K562 (cell line): ENCODE data around the gene SUCO. TPM values are rescaled to one million over a fixed set of nuclear protein-coding genes. Genes with fewer than 3 reads are reported as not detected.
A peak's percentile ranks its signal among the peaks of the same experiment; 100 is the strongest.

ENCODE experiments used
- ATF1 ChIP-seq, 2 experiments: fragments of 450-650 bp in 1 of 2; IDR thresholded peaks; 2 replicates each; pipeline ENCODE4 v1.6.1; 2016; ENCODE audit warnings: missing compliant biosample characterization in 1 of 2, missing genetic modification characterization in 1 of 2
- BCLAF1 ChIP-seq, 2 experiments: fragments of 450-650 bp in 1 of 2; IDR thresholded peaks; 2 replicates each; pipeline ENCODE4 v1.6.1; 2011 to 2017; ENCODE audit warnings: low read depth in 2 of 2, antibody characterized with exemption in 1 of 2, borderline replicate concordance in 1 of 2, low read length in 1 of 2, mild to moderate bottlenecking in 1 of 2, mixed read lengths in 1 of 2; ENCODE audit not compliant: control insufficient read depth in 1 of 2
- BRD9 ChIP-seq: fragments of 450-650 bp; IDR thresholded peaks from 2 replicates; pipeline ENCODE4 v1.6.1; 2018; ENCODE audit warnings: low read depth; ENCODE audit not compliant: partially characterized antibody
- CAMTA2 ChIP-seq: fragments of 250-450 bp; sonication (Bioruptor Pico); conservative IDR thresholded peaks from 2 replicates; pipeline ENCODE4 v1.5.1; 2022
- CBFA2T3 ChIP-seq: fragments of 450-650 bp; IDR thresholded peaks from 2 replicates; pipeline ENCODE4 v1.6.1; 2017
- ETS1 ChIP-seq: conservative IDR thresholded peaks from 2 replicates; pipeline ENCODE4 v1.6.1; 2011; ENCODE audit warnings: low read depth, mild to moderate bottlenecking, low read length; ENCODE audit not compliant: control insufficient read depth
- HMGXB4 ChIP-seq: sonication (generic); formaldehyde crosslinking; IDR thresholded peaks from 2 replicates; pipeline ENCODE4 v1.8.1; 2023; ENCODE audit warnings: mild to moderate bottlenecking, missing genetic modification reagents
- KAT7 ChIP-seq: sonication (generic); formaldehyde crosslinking; IDR thresholded peaks from 2 replicates; pipeline ENCODE4 v1.8.0; 2022; ENCODE audit warnings: missing genetic modification reagents, mild to moderate bottlenecking, borderline replicate concordance
- MCM3 ChIP-seq: fragments of 450-650 bp; IDR thresholded peaks from 2 replicates; pipeline ENCODE4 v1.6.1; 2016
- MTF1 ChIP-seq: fragments of 250-450 bp; sonication (Bioruptor Pico); IDR thresholded peaks from 2 replicates; pipeline ENCODE4 v1.9.0; 2021; ENCODE audit warnings: moderate library complexity, mild to moderate bottlenecking, inconsistent platforms, borderline replicate concordance
- MYC ChIP-seq, 2 experiments: fragments of 250-450 bp in 1 of 2; sonication (Bioruptor Pico) in 1 of 2; IDR thresholded peaks; 2 replicates each; pipeline versions ENCODE4 v1.5.1 to v1.6.1; 2012 to 2021; ENCODE audit warnings: low read depth in 2 of 2, borderline replicate concordance in 1 of 2, improper control_type of control experiment in 1 of 2, low read length in 1 of 2, mild to moderate bottlenecking in 1 of 2, moderate library complexity in 1 of 2
- PPARD ChIP-seq: fragments of 250-450 bp; sonication (Bioruptor Pico); IDR thresholded peaks from 2 replicates; pipeline ENCODE4 v1.8.0; 2022; ENCODE audit warnings: inconsistent platforms, mild to moderate bottlenecking, moderate library complexity
- SIX5 ChIP-seq, 2 experiments: IDR thresholded peaks; 2 replicates each; pipeline ENCODE4 v1.6.1; 2011; ENCODE audit warnings: low read length in 2 of 2, borderline replicate concordance in 1 of 2, low read depth in 1 of 2, mild to moderate bottlenecking in 1 of 2, moderate library complexity in 1 of 2; ENCODE audit not compliant: insufficient read depth in 1 of 2
- TAF15 ChIP-seq: fragments of 200-400 bp; formaldehyde crosslinking; IDR thresholded peaks from 2 replicates; pipeline ENCODE4 v1.6.1; 2017; ENCODE audit warnings: mild to moderate bottlenecking, low read depth, low read length, moderate library complexity
- ZBTB2 ChIP-seq: fragments of 450-650 bp; IDR thresholded peaks from 2 replicates; pipeline ENCODE4 v1.6.1; 2016; ENCODE audit warnings: antibody characterized with exemption
- ZNF398 ChIP-seq: fragments of 250-450 bp; sonication (Bioruptor Pico); IDR thresholded peaks from 2 replicates; pipeline ENCODE4 v1.8.0; 2021; ENCODE audit warnings: moderate library complexity, mild to moderate bottlenecking, inconsistent platforms
- ZNF561 ChIP-seq: fragments of 450-650 bp; formaldehyde crosslinking; conservative IDR thresholded peaks from 2 replicates; pipeline ENCODE4 v1.4.0; 2020; ENCODE audit warnings: mild to moderate bottlenecking, moderate library complexity
- ZSCAN29 ChIP-seq: fragments of 450-650 bp; IDR thresholded peaks from 2 replicates; pipeline ENCODE4 v1.6.1; 2017
- polyA plus RNA-seq, 8 experiments: library from polyadenylated mRNA; depleted of rRNA in 4 of 8; stranded (reverse) in 5 of 8; unstranded in 3 of 8; fragments of >200 nt; fragmentation: Nextera tagmentation in 2 of 8; fragmentation: Illumina TruSeq in 1 of 8; extraction: Ambion mirVana in 2 of 8; extraction: Trizol in 1 of 8; gene quantifications; 2 replicates each; pipeline versions ENCODE4 v1.2.1 to v1.2.3, GENCODE V29; 2011 to 2014; ENCODE audit warnings: inconsistent platforms in 1 of 8, missing spikeins in 1 of 8
- total RNA-seq, 7 experiments: library from RNA; depleted of rRNA in 6 of 7; stranded (reverse); fragments of >200 nt in 6 of 7; fragmentation: Illumina TruSeq in 2 of 7; extraction: Trizol in 2 of 7; gene quantifications; 2 replicates each; pipeline versions ENCODE4 v1.2.1 to v1.2.3, GENCODE V29; 2011 to 2021; ENCODE audit warnings: low replicate concordance in 1 of 7

The SUCO gene
- total and polyA plus RNA-seq, 9 of the 15 experiments (the other 6 are each of a cell fraction or from before 2014, with no cell fraction given), result 2.5 to 20.6 (median 14.3) TPM

GRCh38 chr1:172532183-172532699, 709 bp upstream of the SUCO start (continued):
- TF ChIP-seq ZBTB2 (no peak), KAT7 (CRISPR knock-in tag) (no peak), ZNF561 (CRISPR knock-in tag) (no peak), ETS1 (no peak), SIX5 (IDR thresholded peaks at IDR 0.05; ENCODE audit: borderline replicate concordance in 1 of 2, insufficient read depth in 1 of 2, low read depth in 1 of 2, low read length in 2 of 2) (no peak; a peak in 1 of 4 replicates), ZSCAN29 (no peak; the same call in 1 of the 2 replicates), BRD9 (peak; percentile 71), CAMTA2 (CRISPR knock-in tag) (no peak), CBFA2T3 (no peak), HMGXB4 (CRISPR knock-in tag) (0 out of 2 replicates have a peak, but pooled peaks have one; percentile 17), ATF1 (CRISPR knock-in tag; IDR thresholded peaks at IDR 0.05) (no peak), ATF1 (tag; IDR thresholded peaks at IDR 0.05) (0 out of 2 replicates have a peak, but pooled peaks have one; percentile 98), BCLAF1 (IDR thresholded peaks at IDR 0.05; ENCODE audit: borderline replicate concordance in 1 of 2, control insufficient read depth in 1 of 2, low read depth in 2 of 2, low read length in 1 of 2) (peak in 1 of 2 experiments; percentile 88; a peak in 1 of 4 replicates), PPARD (no peak), TAF15 (no peak), MCM3 (no peak), ZNF398 (CRISPR knock-in tag) (no peak), MTF1 (CRISPR knock-in tag) (no peak), MYC (IDR thresholded peaks at IDR 0.05; ENCODE audit: low read depth, low read length) (peak; percentile 57), MYC (CRISPR knock-in tag; IDR thresholded peaks at IDR 0.05; ENCODE audit: borderline replicate concordance, low read depth) (no peak)
